Small intestine (tissue), 7 donors: ENCODE measurements around the gene ACBD6. TPM values are rescaled to one million over a fixed set of nuclear protein-coding genes. Genes with fewer than 3 reads are reported as not detected.

ENCODE experiments used
- DNase-seq, 2 donors: peaks; one replicate each; pipeline versions ENCODE4 v3.0.0 to v3.0.0-alpha.2; 2013
- FAIRE-seq: peaks from 2 replicates; lab custom pipeline; 2012; peaks lifted over from hg19 to GRCh38; lab: Jason Lieb, UNC
- H3K27ac ChIP-seq, 3 donors: one replicate each; pipeline ENCODE4 v1.5.1; 2013; ENCODE audit warnings: low read length in 2 of 3, mild to moderate bottlenecking in 2 of 3, control low read depth in 1 of 3, inconsistent platforms in 1 of 3, low read depth in 1 of 3, moderate library complexity in 1 of 3
- H3K27me3 ChIP-seq, 3 donors: one replicate each; pipeline ENCODE4 v1.6.1; 2013; ENCODE audit warnings: low read length in 3 of 3, inconsistent platforms in 1 of 3; ENCODE audit not compliant: control insufficient read depth in 3 of 3, insufficient read depth in 3 of 3
- H3K36me3 ChIP-seq, 3 donors: one replicate each; pipeline ENCODE4 v1.6.1; 2013; ENCODE audit warnings: low read length in 3 of 3, inconsistent platforms in 1 of 3, low read depth in 1 of 3, mild to moderate bottlenecking in 1 of 3, moderate library complexity in 1 of 3; ENCODE audit not compliant: control insufficient read depth in 3 of 3, insufficient read depth in 2 of 3
- H3K4me1 ChIP-seq, 3 donors: one replicate each; pipeline ENCODE4 v1.6.1; 2013; ENCODE audit warnings: low read length in 2 of 3, inconsistent platforms in 1 of 3, low read depth in 1 of 3, mild to moderate bottlenecking in 1 of 3, moderate library complexity in 1 of 3; ENCODE audit not compliant: control insufficient read depth in 3 of 3, insufficient read depth in 2 of 3
- H3K4me3 ChIP-seq, 3 donors: one replicate each; pipeline ENCODE4 v1.5.1; 2013; ENCODE audit warnings: low read length in 3 of 3, control low read depth in 1 of 3, inconsistent platforms in 1 of 3, low read depth in 1 of 3, mild to moderate bottlenecking in 1 of 3, moderate library complexity in 1 of 3
- H3K9me3 ChIP-seq, 2 donors: one replicate each; pipeline ENCODE4 v1.6.1; 2013; ENCODE audit warnings: low read depth in 1 of 2, low read length in 1 of 2; ENCODE audit not compliant: control insufficient read depth in 2 of 2, insufficient read depth in 1 of 2
- whole genome bisulfite sequencing, 3 donors: extraction: QIAGEN DNeasy Blood & Tissue Kit; methylation state at CpG; one replicate each; pipeline ENCODE4 v1.1.7; 2013; 5-methylcytosine and 5-hydroxymethylcytosine counted together
- polyA plus RNA-seq, 4 donors: library from polyadenylated mRNA; stranded (reverse) in 3 of 4; unstranded in 1 of 4; fragments of 200-250 nt in 3 of 4; fragments of 120-200 nt in 1 of 4; gene quantifications; one replicate each; pipeline versions ENCODE4 v1.2.1 to v1.2.3, GENCODE V29; 2013
- donor health status: healthy with polysubstance abuse.
- donor health status: control.
- donor health status: control.
- donor health status: Bipolar disorder and iron deficiency.
- donor health status: healthy.

Gene ACBD6
- polyA plus RNA-seq, 4 donors: 12.7 to 49.5 (median 20.7) TPM

GRCh38 chr1:180505732-180506335 is 3.5 kb upstream of the ACBD6 start:
- Histone ChIP-seq H3K4me3 (no peak overlapping the region), H3K9me3 (peaks cover 0 to 2% of the 10 kb centered on the region in 2 donors), H3K36me3 (no peaks in the 10 kb centered on the region), H3K4me1 (peaks cover 0 to 2% (median 2%) of the 10 kb centered on the region in 3 donors), H3K27me3 (no peaks in the 10 kb centered on the region), H3K27ac (no peak overlapping the region)
- FAIRE-seq (no peak), DNase-seq (no peak)
- WGBS, 3 donors: 76 to 83% (median 82%) methylated on average over 8 of the region's 8 CpGs

- H3K27me3 ChIP-seq: no peaks in the 10 kb centered on the region
- H3K9me3 ChIP-seq: peaks cover 0 to under 1% of the 10 kb centered on the region in 2 donors
- 88 to 98% (median 96%) methylated on average over 3 of the region's 3 CpGs for WGBS, 3 donors
- H3K27ac ChIP-seq: no peak overlapping the region
- peaks cover 0 to 4% (median 2%) of the 10 kb centered on the region in 3 donors for H3K4me1 ChIP-seq
- FAIRE-seq (no peak), DNase-seq (no peak)
- peaks cover 0 to 5% (median 0%) of the 10 kb centered on the region in 3 donors for H3K36me3 ChIP-seq
- no peak overlapping the region for H3K4me3 ChIP-seq
Measured at GRCh38 chr1:180504186-180504585, 1.8 kb upstream of the ACBD6 start.

- H3K27ac ChIP-seq: peak overlapping the region; percentile 72 to 95 (median 90)
- H3K36me3 ChIP-seq: peaks cover 0 to 8% (median 0%) of the 10 kb centered on the region in 3 donors
- peaks cover 0 to 4% (median 2%) of the 10 kb centered on the region in 3 donors for H3K4me1 ChIP-seq
- DNase-seq: no peak
- WGBS, 3 donors: 14 to 19% (median 16%) methylated on average over 8 of the region's 8 CpGs
- H3K27me3 ChIP-seq: no peaks in the 10 kb centered on the region
- H3K4me3 ChIP-seq: peak overlapping the region; percentile 57 to 95 (median 82)
- FAIRE-seq: no peak
- no peaks in the 10 kb centered on the region for H3K9me3 ChIP-seq
Measured at GRCh38 chr1:180503280-180503862, 994 bp upstream of the ACBD6 start.

GRCh38 chr1:180501865-180502360 is 464 bp downstream of the ACBD6 start:
- H3K4me1 ChIP-seq: peaks cover 0 to 4% (median 2%) of the 10 kb centered on the region in 3 donors
- DNase-seq (peak in 1 of 2 donors; percentile 91), FAIRE-seq (no peak)
- H3K27ac ChIP-seq: peak overlapping the region; percentile 72 to 95 (median 90)
- WGBS, 3 donors: 0 to 1% (median 0%) methylated on average over 18 of the region's 18 CpGs
- H3K4me3 ChIP-seq: peak overlapping the region; percentile 57 to 95 (median 82)
- H3K36me3 ChIP-seq: peaks cover 0 to 8% (median 0%) of the 10 kb centered on the region in 3 donors
- H3K27me3 ChIP-seq: no peaks in the 10 kb centered on the region
- H3K9me3 ChIP-seq: no peaks in the 10 kb centered on the region

DNA sequence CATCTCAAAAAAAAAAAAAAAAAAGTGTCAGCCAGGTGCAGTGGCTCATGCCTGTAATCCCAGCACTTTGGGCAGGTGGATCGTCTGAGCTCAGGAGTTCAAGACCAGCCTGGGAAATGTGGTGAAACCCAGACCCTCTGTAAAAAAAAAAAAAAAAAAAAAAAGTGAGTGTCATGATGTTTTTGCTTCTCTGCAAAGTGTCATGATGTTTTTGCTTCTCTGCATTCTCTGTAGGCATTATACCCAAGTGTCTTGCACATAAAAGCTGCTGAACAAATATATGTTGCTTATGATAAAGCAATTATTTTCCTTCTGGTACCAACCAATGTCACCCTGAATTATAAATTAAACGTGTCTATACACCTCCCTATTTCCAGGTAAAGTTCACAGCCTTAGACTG is 1.7 kb downstream of the ACBD6 start:
- Histone ChIP-seq H3K9me3 (no peaks in the 10 kb centered on the region), H3K4me1 (peaks cover 0 to 4% (median 2%) of the 10 kb centered on the region in 3 donors), H3K27me3 (no peaks in the 10 kb centered on the region), H3K4me3 (no peak overlapping the region), H3K36me3 (peaks cover 0 to 8% (median 0%) of the 10 kb centered on the region in 3 donors), H3K27ac (no peak overlapping the region)
- WGBS, 3 donors: 53 to 77% (median 61%) methylated on average over 2 of the region's 2 CpGs
- no peak for DNase-seq
- no peak for FAIRE-seq

- no peak for DNase-seq
- Histone ChIP-seq H3K36me3 (peaks cover 0 to 8% (median 5%) of the 10 kb centered on the region in 3 donors), H3K9me3 (no peaks in the 10 kb centered on the region), H3K4me3 (no peak overlapping the region), H3K27ac (no peak overlapping the region), H3K4me1 (peaks cover 0 to 4% (median 2%) of the 10 kb centered on the region in 3 donors), H3K27me3 (no peaks in the 10 kb centered on the region)
- no peak for FAIRE-seq
- 94 to 97% (median 95%) methylated on average over 4 of the region's 4 CpGs for WGBS, 3 donors
Measured at GRCh38 chr1:180498594-180498993, 3.8 kb downstream of the ACBD6 start.

GRCh38 chr1:180497826-180498225 is 4.6 kb downstream of the ACBD6 start:
- no peak for FAIRE-seq
- DNase-seq: no peak
- 75 to 83% (median 82%) methylated on average over 3 of the region's 3 CpGs for WGBS, 3 donors

DNA sequence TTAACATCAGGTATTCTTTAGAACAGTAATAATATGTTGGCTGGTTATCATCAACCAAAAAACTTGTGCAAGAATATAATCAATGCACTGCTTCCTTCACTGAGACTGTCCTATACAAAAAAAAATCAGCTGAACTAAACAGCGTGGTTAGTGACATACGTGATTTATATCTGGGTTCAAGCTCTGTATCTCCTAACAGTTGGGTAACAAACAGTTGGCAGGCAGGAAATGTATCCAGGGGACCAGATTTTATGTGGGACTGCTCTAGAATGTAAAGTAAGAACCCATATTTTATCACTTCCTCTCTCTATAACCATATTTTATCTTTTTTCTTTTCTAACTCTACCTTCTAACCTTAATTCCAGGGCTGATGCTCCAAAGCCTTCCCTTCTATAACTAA is 8.0 kb downstream of the ACBD6 start:
- FAIRE-seq (no peak), DNase-seq (no peak)
- WGBS, 3 donors: 73 to 80% (median 76%) methylated on average over 2 of the region's 2 CpGs
- H3K4me3 ChIP-seq: no peak overlapping the region
- H3K27me3 ChIP-seq: no peaks in the 10 kb centered on the region
- H3K27ac ChIP-seq: no peak overlapping the region
- H3K36me3 ChIP-seq: peaks cover 0 to 19% (median 5%) of the 10 kb centered on the region in 3 donors
- no peaks in the 10 kb centered on the region for H3K9me3 ChIP-seq
- H3K4me1 ChIP-seq: no peaks in the 10 kb centered on the region

More at GRCh38 chr1:180497826-180498225, 4.6 kb downstream of the ACBD6 start:
- peaks cover 0 to 12% (median 5%) of the 10 kb centered on the region in 3 donors for H3K36me3 ChIP-seq
- peaks cover 0 to 4% (median 2%) of the 10 kb centered on the region in 3 donors for H3K4me1 ChIP-seq
- no peak overlapping the region for H3K27ac ChIP-seq
- no peaks in the 10 kb centered on the region for H3K27me3 ChIP-seq
- H3K9me3 ChIP-seq: no peaks in the 10 kb centered on the region
- H3K4me3 ChIP-seq: no peak overlapping the region
